BLaER1 treated with 17β-estradiol and CSF1 and Interleukin-3, amounts not matched to agents 10 nM and 100 nM (cell line): Measurements from ENCODE around the gene ACAA1.

Experiments used
- H3K27ac ChIP-seq, 11 experiments: shearing (Covaris generic); formaldehyde crosslinking; 2 replicates each; pipeline ENCODE4 v1.8.1; 2022
- H3K27me3 ChIP-seq, 11 experiments: shearing (Covaris generic); formaldehyde crosslinking; 2 replicates each; pipeline ENCODE4 v1.8.1; 2022
- H3K36me3 ChIP-seq, 11 experiments: shearing (Covaris generic); formaldehyde crosslinking; 2 replicates each; pipeline ENCODE4 v1.8.1; 2022
- H3K4me1 ChIP-seq, 10 experiments: shearing (Covaris generic); formaldehyde crosslinking; 2 replicates each; pipeline ENCODE4 v1.8.1; 2022
- H3K4me2 ChIP-seq, 11 experiments: shearing (Covaris generic); formaldehyde crosslinking; 2 replicates each; pipeline ENCODE4 v1.8.1; 2022
- H3K4me3 ChIP-seq, 10 experiments: shearing (Covaris generic); formaldehyde crosslinking; 2 replicates each; pipeline ENCODE4 v1.8.1; 2022
- H3K9ac ChIP-seq, 11 experiments: shearing (Covaris generic); formaldehyde crosslinking; 2 replicates each; pipeline ENCODE4 v1.8.1; 2022
- H3K9me3 ChIP-seq, 11 experiments: shearing (Covaris generic); formaldehyde crosslinking; replicated peaks in 1 of 11; 2 replicates each; pipeline ENCODE4 v1.8.1; 2022
- H4K20me1 ChIP-seq, 11 experiments: shearing (Covaris generic); formaldehyde crosslinking; 2 replicates each; pipeline ENCODE4 v1.8.1; 2022
- Cebpa-rat ChIP-seq, 11 experiments: shearing (Covaris generic); IDR thresholded peaks; 2 replicates each; pipeline ENCODE4 v1.8.1; 2022

The ACAA1 gene

GRCh38 chr3:38141952-38142273, 5.0 kb upstream of the ACAA1 start:
- peaks cover 17 to 28% (median 21%) of the 10 kb centered on the region in 11 experiments; a peak in 21 of 22 replicates for H3K9me3 ChIP-seq

GRCh38 chr3:38141173-38141951, 4.4 kb upstream of the ACAA1 start:
- peak overlapping the region; percentile 87 to 99 (median 97); a peak in 21 of 22 replicates for H3K4me2 ChIP-seq
- no peak for TF ChIP-seq Cebpa-rat (IDR thresholded peaks at IDR 0.05)
- H3K27me3 ChIP-seq = no peaks in the 10 kb centered on the region
- peaks cover 58 to 73% (median 65%) of the 10 kb centered on the region in 10 experiments for H3K4me1 ChIP-seq
- peak overlapping the region in 5 of 11 experiments; percentile 22 to 95 (median 93); a peak in 8 of 22 replicates for H3K9ac ChIP-seq
- H3K4me3 ChIP-seq = peak overlapping the region in 8 of 10 experiments; percentile 73 to 99 (median 94); a peak in 11 of 20 replicates
- peaks cover 12 to 22% (median 16%) of the 10 kb centered on the region in 11 experiments; a peak in 21 of 22 replicates for H3K9me3 ChIP-seq
- peaks cover 25 to 44% (median 34%) of the 10 kb centered on the region in 11 experiments for H3K36me3 ChIP-seq
- no peak overlapping the region; a peak in 1 of 22 replicates for H3K27ac ChIP-seq
- H4K20me1 ChIP-seq = peaks cover 17 to 42% (median 32%) of the 10 kb centered on the region in 11 experiments; a peak in 21 of 22 replicates

More at GRCh38 chr3:38141952-38142273, 5.0 kb upstream of the ACAA1 start:
- Histone ChIP-seq H3K9ac (peak overlapping the region in 2 of 11 experiments; percentile 93 to 95; a peak in 4 of 22 replicates), H3K36me3 (peaks cover 25 to 48% (median 34%) of the 10 kb centered on the region in 11 experiments), H3K27ac (no peak overlapping the region), H3K27me3 (no peaks in the 10 kb centered on the region), H3K4me2 (peak overlapping the region; percentile 87 to 99 (median 97); a peak in 17 of 22 replicates), H4K20me1 (peaks cover 17 to 41% (median 32%) of the 10 kb centered on the region in 11 experiments; a peak in 21 of 22 replicates), H3K4me1 (peaks cover 62 to 78% (median 65%) of the 10 kb centered on the region in 10 experiments), H3K4me3 (peak overlapping the region in 3 of 10 experiments; percentile 95 to 99 (median 96); a peak in 4 of 20 replicates)
- no peak for TF ChIP-seq Cebpa-rat (IDR thresholded peaks at IDR 0.05)

GRCh38 chr3:38140326-38141172, 3.6 kb upstream of the ACAA1 start:
- peaks cover 3 to 14% (median 8%) of the 10 kb centered on the region in 11 experiments; a peak in 21 of 22 replicates for H3K9me3 ChIP-seq
- H3K36me3 ChIP-seq = peaks cover 25 to 39% (median 34%) of the 10 kb centered on the region in 11 experiments
- no peak for TF ChIP-seq Cebpa-rat (IDR thresholded peaks at IDR 0.05)
- peak overlapping the region; percentile 90 to 99 (median 97); a peak in 21 of 22 replicates for H3K9ac ChIP-seq
- peak overlapping the region; percentile 73 to 99 (median 92); a peak in 19 of 20 replicates for H3K4me3 ChIP-seq
- peak overlapping the region in 4 of 11 experiments; percentile 5 to 96 (median 92); a peak in 4 of 22 replicates for H3K27ac ChIP-seq
- H3K4me2 ChIP-seq = peak overlapping the region; percentile 87 to 99 (median 97)
- no peaks in the 10 kb centered on the region for H3K27me3 ChIP-seq
- peaks cover 59 to 72% (median 68%) of the 10 kb centered on the region in 10 experiments for H3K4me1 ChIP-seq
- peaks cover 24 to 50% (median 40%) of the 10 kb centered on the region in 11 experiments; a peak in 21 of 22 replicates for H4K20me1 ChIP-seq

- H3K4me2 ChIP-seq = peak overlapping the region; percentile 87 to 99 (median 97)
- H3K9ac ChIP-seq = peak overlapping the region; percentile 90 to 99 (median 97)
- H3K4me3 ChIP-seq = peak overlapping the region; percentile 73 to 99 (median 92)
- H3K27ac ChIP-seq = peak overlapping the region; percentile 85 to 99 (median 96)
- peaks cover 67 to 81% (median 75%) of the 10 kb centered on the region in 10 experiments for H3K4me1 ChIP-seq
- H3K36me3 ChIP-seq = peaks cover 27 to 46% (median 40%) of the 10 kb centered on the region in 11 experiments
- no peak for TF ChIP-seq Cebpa-rat (IDR thresholded peaks at IDR 0.05)
- H3K9me3 ChIP-seq = peaks cover 0 to 5% (median 0%) of the 10 kb centered on the region in 11 experiments; a peak in 3 of 22 replicates
- H4K20me1 ChIP-seq = peaks cover 33 to 59% (median 49%) of the 10 kb centered on the region in 11 experiments; a peak in 21 of 22 replicates
- H3K27me3 ChIP-seq = no peaks in the 10 kb centered on the region
These were observed 2.7 kb upstream of the ACAA1 start for GRCh38 chr3:38139652-38140051.

- H3K9me3 ChIP-seq = peaks cover 0 to 1% (median 0%) of the 10 kb centered on the region in 11 experiments; a peak in 3 of 22 replicates
- H3K4me2 ChIP-seq = peak overlapping the region; percentile 87 to 99 (median 97)
- no peak for TF ChIP-seq Cebpa-rat (IDR thresholded peaks at IDR 0.05)
- H3K9ac ChIP-seq = peak overlapping the region; percentile 90 to 99 (median 97)
- H3K27ac ChIP-seq = peak overlapping the region; percentile 85 to 99 (median 96)
- peaks cover 38 to 64% (median 54%) of the 10 kb centered on the region in 11 experiments; a peak in 21 of 22 replicates for H4K20me1 ChIP-seq
- H3K4me1 ChIP-seq = peaks cover 68 to 80% (median 75%) of the 10 kb centered on the region in 10 experiments
- H3K27me3 ChIP-seq = no peaks in the 10 kb centered on the region
- peak overlapping the region; percentile 73 to 99 (median 92) for H3K4me3 ChIP-seq
- H3K36me3 ChIP-seq = peaks cover 32 to 50% (median 44%) of the 10 kb centered on the region in 11 experiments
These were observed 2.3 kb upstream of the ACAA1 start for GRCh38 chr3:38139191-38139590.

- TF ChIP-seq Cebpa-rat (IDR thresholded peaks at IDR 0.05) = no peak
- Histone ChIP-seq H3K4me3 (peak within 1 kb of the TSS; percentile 73 to 99 (median 92)), H3K9me3 (no peaks in the 10 kb centered on the region), H3K4me2 (peak within 1 kb of the TSS; percentile 87 to 99 (median 97)), H4K20me1 (peaks cover 44 to 70% (median 60%) of the 10 kb centered on the region in 11 experiments; a peak in 21 of 22 replicates), H3K27me3 (no peaks in the 10 kb centered on the region), H3K27ac (peak within 1 kb of the TSS; percentile 85 to 99 (median 96)), H3K36me3 (peaks cover 38 to 56% (median 51%) of the 10 kb centered on the region in 11 experiments), H3K9ac (peak within 1 kb of the TSS; percentile 90 to 99 (median 97)), H3K4me1 (peaks cover 65 to 79% (median 72%) of the 10 kb centered on the region in 10 experiments)
These were observed 1.6 kb upstream of the ACAA1 start, which contains the start of gene MYD88 for GRCh38 chr3:38138349-38139190. Gene MYD88, plus strand, starts transcription at chr3:38138661. Its CDS starts 40 bp downstream, at chr3:38138701.

- peak overlapping the region; percentile 87 to 99 (median 97) for H3K4me2 ChIP-seq
- H3K27ac ChIP-seq = peak overlapping the region; percentile 85 to 99 (median 96)
- peak overlapping the region; percentile 73 to 99 (median 92) for H3K4me3 ChIP-seq
- no peak for TF ChIP-seq Cebpa-rat (IDR thresholded peaks at IDR 0.05)
- peaks cover 59 to 76% (median 71%) of the 10 kb centered on the region in 10 experiments for H3K4me1 ChIP-seq
- H3K9me3 ChIP-seq = no peaks in the 10 kb centered on the region
- no peaks in the 10 kb centered on the region for H3K27me3 ChIP-seq
- H4K20me1 ChIP-seq = peaks cover 52 to 76% (median 68%) of the 10 kb centered on the region in 11 experiments; a peak in 21 of 22 replicates
- peak overlapping the region; percentile 90 to 99 (median 97) for H3K9ac ChIP-seq
- peaks cover 46 to 58% (median 55%) of the 10 kb centered on the region in 11 experiments for H3K36me3 ChIP-seq
These were observed 855 bp upstream of the ACAA1 start for GRCh38 chr3:38137615-38138348.
